HEK293 (cell line): ENCODE data around the gene ACSF2.

Experiments
- IKZF3 ChIP-seq: fragments of 450-650 bp; IDR thresholded peaks from 2 replicates; pipeline ENCODE4 v1.5.0; 2018; ENCODE audit warnings: missing biosample characterization, mild to moderate bottlenecking, missing genetic modification characterization, moderate library complexity
- SCRT1 ChIP-seq: fragments of 450-650 bp; formaldehyde crosslinking; IDR thresholded peaks from 2 replicates; pipeline ENCODE4 v1.5.1; 2016; ENCODE audit warnings: missing biosample characterization, missing genetic modification characterization, borderline replicate concordance
- TCF7L2 ChIP-seq: IDR thresholded peaks from 2 replicates; pipeline ENCODE4 v1.6.1; 2011; ENCODE audit warnings: low read depth, mild to moderate bottlenecking, inconsistent platforms, low read length, moderate library complexity, borderline replicate concordance
- ZNF138 ChIP-seq: fragments of 450-650 bp; formaldehyde crosslinking; IDR thresholded peaks from 2 replicates; pipeline ENCODE4 v1.5.1; 2016; ENCODE audit warnings: missing biosample characterization, missing genetic modification characterization, borderline replicate concordance
- ZNF24 ChIP-seq: fragments of 450-650 bp; formaldehyde crosslinking; IDR thresholded peaks from 2 replicates; pipeline ENCODE4 v1.5.1; 2016; ENCODE audit warnings: missing biosample characterization, missing genetic modification characterization
- ZNF248 ChIP-seq: fragments of 450-650 bp; formaldehyde crosslinking; IDR thresholded peaks from 2 replicates; pipeline ENCODE4 v1.5.1; 2017; ENCODE audit warnings: missing biosample characterization, missing genetic modification characterization
- ZNF776 ChIP-seq: fragments of 450-650 bp; formaldehyde crosslinking; IDR thresholded peaks from 2 replicates; pipeline ENCODE4 v1.5.0; 2017; ENCODE audit warnings: missing biosample characterization, missing genetic modification characterization, borderline replicate concordance

- TF ChIP-seq SCRT1 (no peak), ZNF138 (tag by site-specific recombination) (no peak), IKZF3 (no peak), ZNF248 (no peak), TCF7L2 (no peak), ZNF24 (tag by site-specific recombination) (no peak), ZNF776 (no peak)
Observed at GRCh38 chr17:50519141-50519834, 93.3 kb downstream of the ACSF2 start.
